Measurements from ENCODE around the gene STK35.

- TF ChIP-seq CTCF (IDR thresholded peaks at IDR 0.05) (no peak), POLR2A (IDR thresholded peaks at IDR 0.05) (no peak)
Measured at GRCh38 chr20:2130062-2130591, 28.5 kb downstream of the STK35 start.

Data from tibial nerve (tissue), 3 donors.